ENCODE data around the gene JMJD4. TPM values are rescaled to one million over a fixed set of nuclear protein-coding genes. Genes with fewer than 3 reads are reported as not detected.

The JMJD4 gene
- total and polyA plus RNA-seq, 2 of the 8 experiments (the other 6 are each of a cell fraction or from before 2014, with no cell fraction given), result 13.2 to 23.3 TPM

GRCh38 chr1:227731696-227732585 lies 3.2 kb downstream of the JMJD4 start (continued):
- TF ChIP-seq CHD7 (IDR thresholded peaks at IDR 0.05; ENCODE audit: insufficient replicate concordance, low read length) (no peak), ATF3 (IDR thresholded peaks at IDR 0.05; ENCODE audit: insufficient read depth, low read depth, low read length) (no peak), POLR2A (IDR thresholded peaks at IDR 0.05; ENCODE audit: control extremely low read depth in 1 of 2, low read depth in 2 of 2, low read length in 2 of 2) (no peak), CHD1 (IDR thresholded peaks at IDR 0.05; ENCODE audit: low read depth, low read length) (no peak), MAX (IDR thresholded peaks at IDR 0.05) (no peak)

Data from H1 (cell line).